Panc1 (cell line): ENCODE data around the gene HLTF. TPM values are rescaled to one million over a fixed set of nuclear protein-coding genes. Genes with fewer than 3 reads are reported as not detected.

Experiments used
- ATAC-seq: fragments of 200-7000 bp; cut with Tn5 transposase; 2 replicates; pipeline ENCODE4 v1.9.1; 2020; ENCODE audit warnings: mild to moderate bottlenecking, moderate library complexity
- BruUV-seq: library from RNA; stranded (reverse); fragments of 400-500 nt; replicated peaks from 2 replicates; lab custom pipeline; 2021; lab: Mats Ljungman, UMichigan
- CTCF ChIA-PET: fragments of 300-600 bp; sonication (Branson Sonifier 250); formaldehyde crosslinking; loops from one replicate; lab custom pipeline; 2022; ENCODE audit warnings: antibody characterized with exemption; lab: Charles Lee
- POLR2A ChIA-PET: fragments of 300-600 bp; sonication (Branson Sonifier 250); formaldehyde crosslinking; loops from one replicate; lab custom pipeline; 2022; ENCODE audit warnings: antibody characterized with exemption; lab: Charles Lee
- DNase-seq: peaks from one replicate; pipeline ENCODE4 v3.0.0-alpha.2; 2010; ENCODE audit warnings: low read depth, low spot score
- H3K27ac ChIP-seq: 2 replicates; pipeline ENCODE4 v1.5.1; 2011; ENCODE audit warnings: mild to moderate bottlenecking, low read length, inconsistent platforms
- H3K27me3 ChIP-seq: fragments of 200-500 bp; sonication (Bioruptor generic); 2 replicates; pipeline ENCODE4 v1.6.0; 2014; ENCODE audit warnings: low read length, inconsistent platforms; ENCODE audit not compliant: control insufficient read depth, insufficient read depth
- H3K36me3 ChIP-seq: fragments of 200-500 bp; sonication (Bioruptor generic); 2 replicates; pipeline ENCODE4 v1.5.1; 2014; ENCODE audit warnings: inconsistent platforms, mild to moderate bottlenecking, low read length, moderate library complexity; ENCODE audit not compliant: control insufficient read depth, insufficient read depth
- H3K4me1 ChIP-seq: 2 replicates; pipeline ENCODE4 v1.5.1; 2011; ENCODE audit warnings: inconsistent platforms, mild to moderate bottlenecking, low read length, moderate library complexity; ENCODE audit not compliant: control insufficient read depth, insufficient read depth
- H3K4me3 ChIP-seq, 2 experiments: 2 replicates each; pipeline ENCODE4 v1.5.1; 2011 to 2012; ENCODE audit warnings: low read depth in 2 of 2, low read length in 2 of 2, mild to moderate bottlenecking in 2 of 2, inconsistent platforms in 1 of 2, moderate library complexity in 1 of 2
- H3K9me3 ChIP-seq: fragments of 200-500 bp; sonication (Bioruptor generic); 2 replicates; pipeline ENCODE4 v1.5.1; 2014; ENCODE audit warnings: low read depth, mild to moderate bottlenecking, inconsistent platforms, low read length, moderate library complexity; ENCODE audit not compliant: control insufficient read depth, insufficient read depth
- CTCF ChIP-seq: fragments of 450-650 bp; IDR thresholded peaks from 2 replicates; pipeline ENCODE4 v1.5.1; 2017; ENCODE audit warnings: mild to moderate bottlenecking
- POLR2AphosphoS5 ChIP-seq: IDR thresholded peaks from 2 replicates; pipeline ENCODE4 v1.6.1; 2012; ENCODE audit warnings: mild to moderate bottlenecking, low read depth, low read length, moderate library complexity
- REST ChIP-seq, 2 experiments: IDR thresholded peaks; 2 replicates each; pipeline ENCODE4 v1.6.1; 2011 to 2012; ENCODE audit warnings: low read depth in 2 of 2, control low read depth in 1 of 2, low read length in 1 of 2, mild to moderate bottlenecking in 1 of 2, moderate library complexity in 1 of 2; ENCODE audit not compliant: insufficient read depth in 1 of 2
- SIN3A ChIP-seq: IDR thresholded peaks from 2 replicates; pipeline ENCODE4 v1.6.1; 2012; ENCODE audit warnings: low read depth, mild to moderate bottlenecking, low read length, moderate library complexity, borderline replicate concordance; ENCODE audit not compliant: insufficient read depth
- TCF7L2 ChIP-seq: IDR thresholded peaks from 2 replicates; pipeline ENCODE4 v1.6.1; 2011; ENCODE audit warnings: mild to moderate bottlenecking, low read depth, low read length, inconsistent platforms
- in situ Hi-C: cut with HindIII; loops from 2 replicates; pipeline ENCODE4 v1.10.0; 2016; ENCODE audit warnings: low sequenced_read_pairs, low pct_unique_long_range_greater_than_20kb
- intact Hi-C: fragments of 100-400 bp; cut with micrococcal nuclease; formaldehyde crosslinking; loops from one replicate; pipeline ENCODE4 v1.10.0; 2022; ENCODE audit not compliant: unreplicated experiment
- total RNA-seq: library from RNA; stranded (reverse); gene quantifications from one replicate; pipeline ENCODE4 v1.2.1, GENCODE V29; 2021; ENCODE audit not compliant: unreplicated experiment

HLTF gene
- total RNA-seq, 1 experiment from 2014 or later: 106 TPM

DNA sequence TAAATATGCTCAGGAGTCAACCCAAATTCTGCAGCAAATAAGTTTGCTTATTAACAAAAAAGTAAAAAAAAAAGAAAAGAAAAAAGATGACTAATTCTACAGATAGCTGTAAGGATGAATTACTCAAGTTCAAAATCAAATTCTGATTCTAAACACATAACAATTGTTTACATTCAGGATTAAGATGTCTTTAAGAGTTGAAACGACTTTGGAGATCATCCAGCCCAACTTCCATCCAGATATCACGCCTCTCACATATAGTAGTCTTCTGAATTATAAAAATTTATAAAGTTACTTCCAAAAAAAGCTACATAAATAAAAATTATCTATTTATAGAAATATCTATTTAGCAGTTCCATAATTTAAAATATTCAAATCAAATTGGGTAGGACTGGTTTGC is 55.2 kb downstream of the HLTF start:
- ChIA-PET POLR2A (interaction anchor here (0.6 to 0.7 kb wide), 2 partner anchors 48 to 343 kb away, joined by 3 to 4 read pairs; no protein-coding TSS in a partner anchor), CTCF (no interaction called here)
- TF ChIP-seq TCF7L2 (no peak), SIN3A (no peak), POLR2AphosphoS5 (no peak), REST (IDR thresholded peaks at IDR 0.05; ENCODE audit: insufficient read depth in 1 of 2, low read depth in 2 of 2, low read length in 1 of 2) (no peak), CTCF (no peak)
- Histone ChIP-seq H3K4me1 (no peaks in the 10 kb centered on the region), H3K4me3 (no peak overlapping the region), H3K27ac (no peak overlapping the region), H3K27me3 (no peaks in the 10 kb centered on the region), H3K9me3 (no peaks in the 10 kb centered on the region), H3K36me3 (peaks cover 63% of the 10 kb centered on the region)
- ATAC-seq: no peak
- no TSS peak for BruUV-seq
- intact Hi-C loops: no loop called here
- DNase-seq: no peak
- in situ Hi-C loops: no loop called here

GRCh38 chr3:149026718-149027117 is 59.6 kb downstream of the HLTF start:
- in situ Hi-C loops (no loop called here), intact Hi-C loops (no loop called here)
- no TSS peak for BruUV-seq
- Histone ChIP-seq H3K27me3 (no peaks in the 10 kb centered on the region), H3K27ac (no peak overlapping the region), H3K4me1 (no peaks in the 10 kb centered on the region), H3K9me3 (peaks cover 17% of the 10 kb centered on the region), H3K36me3 (peaks cover 60% of the 10 kb centered on the region), H3K4me3 (no peak overlapping the region)
- DNase-seq (no peak), ATAC-seq (no peak)
- ChIA-PET CTCF (no interaction called here), POLR2A (no interaction called here)
- TF ChIP-seq POLR2AphosphoS5: no peak
- no peak for TF ChIP-seq SIN3A
- TF ChIP-seq REST (IDR thresholded peaks at IDR 0.05; ENCODE audit: insufficient read depth in 1 of 2, low read depth in 2 of 2, low read length in 1 of 2): no peak
- no peak for TF ChIP-seq CTCF
- no peak for TF ChIP-seq TCF7L2
